ENCODE data around the gene RGL1. TPM values are rescaled to one million over a fixed set of nuclear protein-coding genes. Genes with fewer than 3 reads are reported as not detected.
A peak's percentile ranks its signal among the peaks of the same experiment; 100 is the strongest.

Gene RGL1
- total RNA-seq, 1 experiment from 2014 or later: 1.5 TPM

DNA sequence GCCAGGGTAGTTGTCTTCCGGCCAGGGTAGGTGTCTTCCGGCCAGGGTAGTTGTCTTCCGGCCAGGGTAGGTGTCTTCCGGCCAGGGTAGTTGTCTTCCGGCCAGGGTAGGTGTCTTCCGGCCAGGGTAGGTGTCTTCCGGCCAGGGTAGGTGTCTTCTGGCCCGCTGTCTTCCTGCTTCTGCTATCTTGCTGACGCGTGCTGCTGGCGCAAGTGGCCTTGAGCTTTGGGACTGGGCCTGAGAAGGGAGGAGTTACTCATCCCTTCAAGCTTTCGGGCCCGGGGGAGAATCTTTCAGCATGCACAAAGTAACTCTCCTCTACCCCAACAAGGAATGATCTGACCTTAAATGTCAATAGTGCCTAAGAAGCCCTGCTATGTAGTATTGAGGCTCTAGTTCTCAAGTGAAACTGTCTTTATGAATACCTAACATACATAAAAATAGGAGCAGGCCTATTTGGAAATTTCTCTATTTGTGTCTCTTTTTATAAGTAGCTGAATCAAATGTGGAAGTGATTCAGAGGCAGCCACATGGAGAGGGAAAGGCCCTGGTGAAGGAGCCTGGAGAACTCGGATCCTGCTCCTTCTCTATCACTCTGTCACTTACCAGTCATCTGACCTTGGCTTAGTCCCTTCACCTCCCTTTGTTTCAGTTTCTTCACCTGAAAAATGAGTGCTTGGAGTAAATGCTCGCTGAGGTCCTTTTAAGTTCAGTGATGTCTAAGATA, 65.6 kb downstream of the RGL1 start:
- POLR2A ChIA-PET (ENCODE audit: unreplicated experiment): no interaction called here
- no peaks in the 10 kb centered on the region for H3K79me2 ChIP-seq (ENCODE audit: low read length)

GRCh38 chr1:183871142-183871541, 66.2 kb downstream of the RGL1 start:
- ATAC-seq (peak; percentile 83), DNase-seq (peak; percentile 83)
- Histone ChIP-seq H3F3A (ENCODE audit: low read length, unreplicated experiment) (peaks cover 4% of the 10 kb centered on the region), H3K9me2 (replicated peaks; ENCODE audit: low read length) (no peaks in the 10 kb centered on the region), H3K4me2 (ENCODE audit: low read length) (peak overlapping the region; percentile 75), H3K27me3 (ENCODE audit: low read length) (no peaks in the 10 kb centered on the region), H4K20me1 (ENCODE audit: low read length) (no peaks in the 10 kb centered on the region), H3K36me3 (ENCODE audit: low read depth, low read length) (no peaks in the 10 kb centered on the region), H3K79me2 (ENCODE audit: low read length) (no peaks in the 10 kb centered on the region), H3K4me3 (ENCODE audit: low read length) (peak overlapping the region; percentile 34; the same call in 1 of the 2 replicates), H3K9me3 (ENCODE audit: low read length) (no peaks in the 10 kb centered on the region), H3K27ac (ENCODE audit: low read length) (peak overlapping the region; percentile 93), H3K4me1 (ENCODE audit: insufficient read depth, low read length) (peaks cover 22% of the 10 kb centered on the region), H3K9ac (ENCODE audit: low read length) (peak overlapping the region; percentile 55), H2AFZ (ENCODE audit: low read length) (0 out of 2 replicates have a peak overlapping the region, but pooled peaks have one; percentile 16)
- TF ChIP-seq EZH2 (IDR thresholded peaks at IDR 0.05; ENCODE audit: low read length, unreplicated experiment) (no peak), EZH2phosphoT487 (IDR thresholded peaks at IDR 0.05; ENCODE audit: borderline replicate concordance, low read length) (no peak)
- TF ChIP-seq, protein P1, sequence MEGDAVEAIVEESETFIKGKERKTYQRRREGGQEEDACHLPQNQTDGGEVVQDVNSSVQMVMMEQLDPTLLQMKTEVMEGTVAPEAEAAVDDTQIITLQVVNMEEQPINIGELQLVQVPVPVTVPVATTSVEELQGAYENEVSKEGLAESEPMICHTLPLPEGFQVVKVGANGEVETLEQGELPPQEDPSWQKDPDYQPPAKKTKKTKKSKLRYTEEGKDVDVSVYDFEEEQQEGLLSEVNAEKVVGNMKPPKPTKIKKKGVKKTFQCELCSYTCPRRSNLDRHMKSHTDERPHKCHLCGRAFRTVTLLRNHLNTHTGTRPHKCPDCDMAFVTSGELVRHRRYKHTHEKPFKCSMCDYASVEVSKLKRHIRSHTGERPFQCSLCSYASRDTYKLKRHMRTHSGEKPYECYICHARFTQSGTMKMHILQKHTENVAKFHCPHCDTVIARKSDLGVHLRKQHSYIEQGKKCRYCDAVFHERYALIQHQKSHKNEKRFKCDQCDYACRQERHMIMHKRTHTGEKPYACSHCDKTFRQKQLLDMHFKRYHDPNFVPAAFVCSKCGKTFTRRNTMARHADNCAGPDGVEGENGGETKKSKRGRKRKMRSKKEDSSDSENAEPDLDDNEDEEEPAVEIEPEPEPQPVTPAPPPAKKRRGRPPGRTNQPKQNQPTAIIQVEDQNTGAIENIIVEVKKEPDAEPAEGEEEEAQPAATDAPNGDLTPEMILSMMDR (conservative IDR thresholded peaks at IDR 0.05; ENCODE audit: low read depth, low read length): no peak
- intact Hi-C loops (cut with micrococcal nuclease): no loop called here
- POLR2A ChIA-PET (ENCODE audit: unreplicated experiment): interaction anchor here (0.6 kb wide), 1 partner anchor 239 kb away, joined by 3 read pairs; no protein-coding TSS in a partner anchor
- BruUV-seq (replicated peaks): no TSS peak
- CTCF ChIA-PET: no interaction called here

More for the DNA sequence above, 65.6 kb downstream of the RGL1 start:
- TF ChIP-seq, protein P1 (conservative IDR thresholded peaks at IDR 0.05; ENCODE audit: low read depth, low read length): no peak
- no peak for TF ChIP-seq EZH2phosphoT487 (IDR thresholded peaks at IDR 0.05; ENCODE audit: borderline replicate concordance, low read length)
- TF ChIP-seq EZH2 (IDR thresholded peaks at IDR 0.05; ENCODE audit: low read length, unreplicated experiment): no peak
- Histone ChIP-seq H3F3A (ENCODE audit: low read length, unreplicated experiment) (peaks cover 4% of the 10 kb centered on the region), H3K36me3 (ENCODE audit: low read depth, low read length) (no peaks in the 10 kb centered on the region), H3K4me2 (ENCODE audit: low read length) (peak overlapping the region; percentile 75), H3K9me3 (ENCODE audit: low read length) (no peaks in the 10 kb centered on the region), H3K27ac (ENCODE audit: low read length) (peak overlapping the region; percentile 93), H3K27me3 (ENCODE audit: low read length) (no peaks in the 10 kb centered on the region), H3K9me2 (replicated peaks; ENCODE audit: low read length) (no peaks in the 10 kb centered on the region), H4K20me1 (ENCODE audit: low read length) (no peaks in the 10 kb centered on the region), H2AFZ (ENCODE audit: low read length) (0 out of 2 replicates have a peak overlapping the region, but pooled peaks have one; percentile 16), H3K4me3 (ENCODE audit: low read length) (peak overlapping the region; percentile 34; the same call in 1 of the 2 replicates), H3K9ac (ENCODE audit: low read length) (peak overlapping the region; percentile 55), H3K4me1 (ENCODE audit: insufficient read depth, low read length) (peaks cover 22% of the 10 kb centered on the region)
- intact Hi-C loops (cut with micrococcal nuclease): no loop called here
- no TSS peak for BruUV-seq (replicated peaks)
- CTCF ChIA-PET: interaction anchor here (0.6 to 0.7 kb wide), 2 partner anchors 45 to 186 kb away, joined by 3 to 4 read pairs; no protein-coding TSS in a partner anchor
- DNase-seq (peak; percentile 52), ATAC-seq (peak; percentile 85)

DNA sequence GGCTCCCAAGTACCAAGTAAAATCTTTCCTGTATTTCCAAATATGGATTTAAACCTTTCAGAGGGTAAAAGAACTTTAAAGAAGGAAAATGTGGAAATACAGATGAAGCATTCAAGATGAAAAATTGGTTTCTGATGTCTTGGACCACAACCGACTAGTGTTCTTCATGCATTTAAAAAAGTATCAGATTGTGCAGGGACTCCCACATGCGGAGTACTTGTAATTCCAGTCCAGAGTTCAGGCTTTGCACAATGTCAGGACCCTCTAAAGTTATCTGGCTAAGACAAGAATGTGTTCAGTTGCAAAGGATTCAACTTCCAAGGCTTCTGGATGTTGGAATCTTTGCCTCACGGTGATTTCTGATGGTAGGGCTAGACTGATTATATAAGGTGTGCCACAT, 66.7 kb downstream of the RGL1 start:
- H4K20me1 ChIP-seq (ENCODE audit: low read length): no peaks in the 10 kb centered on the region
- no peak overlapping the region for H3K9ac ChIP-seq (ENCODE audit: low read length)
- H3K4me1 ChIP-seq (ENCODE audit: insufficient read depth, low read length): peaks cover 22% of the 10 kb centered on the region
- H3K36me3 ChIP-seq (ENCODE audit: low read depth, low read length): no peaks in the 10 kb centered on the region
- no peak for DNase-seq
- peak overlapping the region; percentile 93 for H3K27ac ChIP-seq (ENCODE audit: low read length)
- POLR2A ChIA-PET (ENCODE audit: unreplicated experiment): interaction anchor here (0.6 kb wide), 1 partner anchor 239 kb away, joined by 3 read pairs; no protein-coding TSS in a partner anchor
- no TSS peak for BruUV-seq (replicated peaks)
- TF ChIP-seq EZH2phosphoT487 (IDR thresholded peaks at IDR 0.05; ENCODE audit: borderline replicate concordance, low read length): no peak
- TF ChIP-seq, protein P1 (conservative IDR thresholded peaks at IDR 0.05; ENCODE audit: low read depth, low read length): no peak
- TF ChIP-seq EZH2 (IDR thresholded peaks at IDR 0.05; ENCODE audit: low read length, unreplicated experiment): no peak
- H2AFZ ChIP-seq (ENCODE audit: low read length): no peak overlapping the region
- CTCF ChIA-PET: no interaction called here
- H3K27me3 ChIP-seq (ENCODE audit: low read length): no peaks in the 10 kb centered on the region
- H3K9me3 ChIP-seq (ENCODE audit: low read length): no peaks in the 10 kb centered on the region
- peak overlapping the region; percentile 34; the same call in 1 of the 2 replicates for H3K4me3 ChIP-seq (ENCODE audit: low read length)
- ATAC-seq: no peak
- no peaks in the 10 kb centered on the region for H3K79me2 ChIP-seq (ENCODE audit: low read length)
- H3K9me2 ChIP-seq (replicated peaks; ENCODE audit: low read length): no peaks in the 10 kb centered on the region
- H3F3A ChIP-seq (ENCODE audit: low read length, unreplicated experiment): peaks cover 4% of the 10 kb centered on the region
- intact Hi-C loops (cut with micrococcal nuclease): no loop called here
- peak overlapping the region; percentile 75 for H3K4me2 ChIP-seq (ENCODE audit: low read length)

Data from PC-3 (cell line).